Activated CD4-positive, alpha-beta T cell treated with anti-CD3 and anti-CD28 coated beads, Interleukin-10, Interleukin-2, amounts not matched to agents 100 ng/mL and 50 ng/mL, durations not matched to agents 16 hours and 8 hours (primary cell): ENCODE results near the gene EIF2B4.
"Not testable (repeated sequence)": the region's sequence is repeated elsewhere in the genome, so short reads cannot be mapped to it uniquely, and the experiment has no call there.

Experiments used
- DNase-seq: peaks from one replicate; pipeline ENCODE4 v3.0.0-alpha.2; 2020

The EIF2B4 gene

GRCh38 chr2:27377618-27378095 lies 7.5 kb upstream of the EIF2B4 start:
- no peak for DNase-seq

- DNase-seq = no peak
Observed at GRCh38 chr2:27376866-27377617, 6.9 kb upstream of the EIF2B4 start.

- DNase-seq = no peak
Observed at GRCh38 chr2:27376151-27376865, 6.2 kb upstream of the EIF2B4 start.

GRCh38 chr2:27375513-27376099 lies 5.5 kb upstream of the EIF2B4 start:
- DNase-seq = no peak

GRCh38 chr2:27373567-27373966 lies 3.4 kb upstream of the EIF2B4 start:
- DNase-seq = no peak

- no peak for DNase-seq
Observed at GRCh38 chr2:27372937-27373336, 2.8 kb upstream of the EIF2B4 start.

- DNase-seq = peak; percentile 56
Observed at GRCh38 chr2:27370816-27371620, 880 bp upstream of the EIF2B4 start.

GRCh38 chr2:27369471-27370025 lies 590 bp downstream of the EIF2B4 start:
- no peak for DNase-seq

GRCh38 chr2:27363933-27364332 lies 6.2 kb downstream of the EIF2B4 start:
- peak; percentile 49 for DNase-seq

GRCh38 chr2:27362678-27363420 lies 7.3 kb downstream of the EIF2B4 start:
- no peak for DNase-seq

- peak; percentile 96 for DNase-seq
Observed at GRCh38 chr2:27356382-27357181, 13.6 kb downstream of the EIF2B4 start, which contains the start of gene GTF3C2. Gene GTF3C2, minus strand, starts transcription at chr2:27356764. Its CDS starts 13,210 bp downstream, at chr2:27343554.

- DNase-seq = peak; percentile 71
Observed at GRCh38 chr2:27356056-27356381, 14.1 kb downstream of the EIF2B4 start.

GRCh38 chr2:27354597-27354927 lies 15.6 kb downstream of the EIF2B4 start:
- no peak for DNase-seq

- no peak for DNase-seq
Observed at GRCh38 chr2:27353762-27354596, 16.2 kb downstream of the EIF2B4 start.

- not testable (repeated sequence) for DNase-seq
Observed at GRCh38 chr2:27353386-27353761, 16.8 kb downstream of the EIF2B4 start.

GRCh38 chr2:27351802-27352598 lies 18.1 kb downstream of the EIF2B4 start:
- DNase-seq = peak; percentile 55

GRCh38 chr2:27350106-27350693 lies 19.9 kb downstream of the EIF2B4 start:
- no peak for DNase-seq

GRCh38 chr2:27347641-27348040 lies 22.5 kb downstream of the EIF2B4 start:
- no peak for DNase-seq

- no peak for DNase-seq
Observed at GRCh38 chr2:27336173-27336572, 34.0 kb downstream of the EIF2B4 start.
